H1 (cell line): ENCODE results near the gene PGAM5.

Source experiments
- ATF2 ChIP-seq: IDR thresholded peaks from 2 replicates; pipeline ENCODE4 v1.6.1; 2012; ENCODE audit warnings: low read length, inconsistent platforms
- ATF3 ChIP-seq: IDR thresholded peaks from 2 replicates; pipeline ENCODE4 v1.6.1; 2011; ENCODE audit warnings: low read depth, mild to moderate bottlenecking, low read length; ENCODE audit not compliant: insufficient read depth
- CTCF ChIP-seq, 3 experiments: IDR thresholded peaks; 1 replicate in 2 of 3; 2 replicates in 1 of 3; pipeline versions ENCODE4 v1.5.1 to v1.6.1; 2011; ENCODE audit warnings: low read length in 3 of 3, mild to moderate bottlenecking in 3 of 3, inconsistent platforms in 2 of 3, low read depth in 1 of 3, moderate library complexity in 1 of 3; ENCODE audit not compliant: insufficient read depth in 1 of 3; ENCODE audit errors: control extremely low read depth in 1 of 3
- FOSL1 ChIP-seq: IDR thresholded peaks from 2 replicates; pipeline ENCODE4 v1.6.1; 2011; ENCODE audit warnings: mild to moderate bottlenecking, low read depth, low read length, moderate library complexity; ENCODE audit not compliant: insufficient read depth
- TAF1 ChIP-seq: IDR thresholded peaks from 2 replicates; pipeline ENCODE4 v1.6.1; 2011; ENCODE audit warnings: mild to moderate bottlenecking, low read depth, low read length
- TEAD4 ChIP-seq: IDR thresholded peaks from 2 replicates; pipeline ENCODE4 v1.6.1; 2012; ENCODE audit warnings: low read depth, low read length, inconsistent platforms, mixed read lengths

- TF ChIP-seq CTCF (IDR thresholded peaks at IDR 0.05; ENCODE audit: control extremely low read depth in 1 of 3, insufficient read depth in 1 of 3, low read depth in 1 of 3, low read length in 3 of 3) (no peak), FOSL1 (no peak), ATF3 (no peak), TEAD4 (no peak), TAF1 (no peak), ATF2 (no peak)
Observed at GRCh38 chr12:132672116-132672515, 38.5 kb upstream of the PGAM5 start.
